GM12878 (cell line): ENCODE data around the gene CTRB1. TPM values are rescaled to one million over a fixed set of nuclear protein-coding genes. Genes with fewer than 3 reads are reported as not detected.

ENCODE experiments used
- ATAC-seq: fragments of 200-7000 bp; cut with Tn5 transposase; 3 replicates; pipeline ENCODE4 v1.9.1; 2020; ENCODE audit warnings: mild to moderate bottlenecking, moderate library complexity
- BruUV-seq: library from RNA; stranded (reverse); fragments of 400-500 nt; replicated peaks from 2 replicates; lab custom pipeline; 2021; lab: Mats Ljungman, UMichigan
- CTCF ChIA-PET: fragments of 300-600 bp; sonication (Branson Sonifier 250); formaldehyde crosslinking; extraction: SDS; loops from one replicate; lab custom pipeline; 2021; ENCODE audit warnings: inconsistent platforms; lab: Yijun Ruan, JAX
- POLR2A ChIA-PET: fragments of 350-600 bp; formaldehyde crosslinking; extraction: SDS; loops from one replicate; lab custom pipeline; 2021; ENCODE audit warnings: inconsistent platforms; lab: Charles Lee
- RAD21 ChIA-PET: fragments of 300-600 bp; sonication (Branson Sonifier 250); formaldehyde crosslinking; loops from one replicate; lab custom pipeline; 2023; ENCODE audit warnings: antibody characterized with exemption; ENCODE audit not compliant: unreplicated experiment; lab: Charles Lee
- SMC1A ChIA-PET: fragments of 300-600 bp; sonication (Branson Sonifier 250); formaldehyde crosslinking; loops from one replicate; lab custom pipeline; 2023; ENCODE audit not compliant: unreplicated experiment, uncharacterized antibody; lab: Charles Lee
- DNase-seq: peaks from one replicate; pipeline ENCODE4 v3.0.0-alpha.2; 2011; ENCODE audit warnings: low read depth, low spot score
- FAIRE-seq: peaks from 3 replicates; lab custom pipeline; 2011; peaks lifted over from hg19 to GRCh38; lab: Jason Lieb, UNC
- H2AFZ ChIP-seq: 2 replicates; pipeline ENCODE4 v1.6.0; 2011; ENCODE audit warnings: low read depth, low read length, control low read depth; ENCODE audit not compliant: control insufficient read depth
- H3K27ac ChIP-seq: 2 replicates; pipeline ENCODE4 v1.5.1; 2011; ENCODE audit warnings: control low read depth; ENCODE audit not compliant: control insufficient read depth, insufficient read depth
- H3K27me3 ChIP-seq, 2 experiments: replicated peaks in 1 of 2; 2 replicates each; pipeline versions ENCODE4 v1.6.0 to v1.6.1; 2011; ENCODE audit warnings: low read length in 1 of 2; ENCODE audit not compliant: control insufficient read depth in 2 of 2, insufficient read depth in 2 of 2
- H3K36me3 ChIP-seq, 2 experiments: 2 replicates each; pipeline ENCODE4 v1.5.1; 2011; ENCODE audit warnings: low read length in 1 of 2; ENCODE audit not compliant: control insufficient read depth in 2 of 2, insufficient read depth in 2 of 2
- H3K4me1 ChIP-seq: 2 replicates; pipeline ENCODE4 v1.6.1; 2011; ENCODE audit warnings: mild to moderate bottlenecking, low read length, moderate library complexity, mixed read lengths; ENCODE audit not compliant: control insufficient read depth, insufficient read depth
- H3K4me2 ChIP-seq: 2 replicates; pipeline ENCODE4 v1.6.0; 2011; ENCODE audit warnings: control low read depth; ENCODE audit not compliant: control insufficient read depth, insufficient read depth
- H3K4me3 ChIP-seq: fragments of 200-600 bp; sonication (generic); 2 replicates; pipeline ENCODE4 v1.5.1; 2016
- H3K79me2 ChIP-seq: 2 replicates; pipeline ENCODE4 v1.6.0; 2011; ENCODE audit warnings: low read length; ENCODE audit not compliant: control insufficient read depth, insufficient read depth
- H3K9ac ChIP-seq: 2 replicates; pipeline ENCODE4 v1.8.0; 2011; ENCODE audit warnings: low read length, control low read depth, mixed read lengths; ENCODE audit not compliant: control insufficient read depth, insufficient read depth
- H3K9me3 ChIP-seq: replicated peaks from 3 replicates; pipeline ENCODE4 v1.5.1; 2011; ENCODE audit warnings: mild to moderate bottlenecking, low read length; ENCODE audit not compliant: control insufficient read depth, insufficient read depth
- H4K20me1 ChIP-seq: 2 replicates; pipeline ENCODE4 v1.6.0; 2011; ENCODE audit not compliant: control insufficient read depth, insufficient read depth
- HSF1 ChIP-seq: fragments of 150-350 bp; IDR thresholded peaks from 2 replicates; pipeline ENCODE4 v1.6.1; 2014; ENCODE audit warnings: mild to moderate bottlenecking, low read depth, low read length
- JUND ChIP-seq: IDR thresholded peaks from 2 replicates; pipeline ENCODE4 v1.6.1; 2012; ENCODE audit warnings: low read depth, mild to moderate bottlenecking, low read length, improper control_type of control experiment, moderate library complexity
- MYB ChIP-seq: fragments of 150-350 bp; IDR thresholded peaks from 2 replicates; pipeline ENCODE4 v1.6.1; 2014; ENCODE audit warnings: mild to moderate bottlenecking, low read depth, low read length, borderline replicate concordance
- MYC ChIP-seq: IDR thresholded peaks from 2 replicates; pipeline ENCODE4 v1.6.1; 2011; ENCODE audit warnings: mild to moderate bottlenecking, low read length, moderate library complexity, inconsistent platforms; ENCODE audit not compliant: insufficient read depth, insufficient replicate concordance, insufficient read length, severe bottlenecking
- NFXL1 ChIP-seq: fragments of 450-650 bp; IDR thresholded peaks from 2 replicates; pipeline ENCODE4 v1.6.1; 2017; ENCODE audit warnings: antibody characterized with exemption, mild to moderate bottlenecking, borderline replicate concordance
- NFYB ChIP-seq: IDR thresholded peaks from 2 replicates; pipeline ENCODE4 v1.6.1; 2011; ENCODE audit warnings: low read depth, mild to moderate bottlenecking, low read length, improper control_type of control experiment, moderate library complexity; ENCODE audit not compliant: insufficient read depth
- PAX5 ChIP-seq: IDR thresholded peaks from 2 replicates; pipeline ENCODE4 v1.6.1; 2011; ENCODE audit warnings: low read depth, low read length, borderline replicate concordance
- PML ChIP-seq: IDR thresholded peaks from 2 replicates; pipeline ENCODE4 v1.6.1; 2012; ENCODE audit warnings: low read length, inconsistent platforms
- RAD21 ChIP-seq: IDR thresholded peaks from 2 replicates; pipeline ENCODE4 v1.6.1; 2011; ENCODE audit warnings: mild to moderate bottlenecking, low read depth, low read length, moderate library complexity; ENCODE audit not compliant: insufficient read depth
- SIX5 ChIP-seq: IDR thresholded peaks from 2 replicates; pipeline ENCODE4 v1.6.1; 2011; ENCODE audit warnings: mild to moderate bottlenecking, low read depth, low read length, moderate library complexity; ENCODE audit not compliant: severe bottlenecking
- SP1 ChIP-seq: IDR thresholded peaks from one replicate; pipeline ENCODE4 v1.6.1; 2011; ENCODE audit warnings: low read depth, low read length
- TCF7 ChIP-seq: IDR thresholded peaks from 2 replicates; pipeline ENCODE4 v1.6.1; 2014; ENCODE audit warnings: antibody characterized with exemption, borderline replicate concordance
- ZBED1 ChIP-seq: IDR thresholded peaks from 2 replicates; pipeline ENCODE4 v1.6.1; 2016; ENCODE audit warnings: borderline replicate concordance
- ZNF24 ChIP-seq: fragments of 450-650 bp; IDR thresholded peaks from 2 replicates; pipeline ENCODE4 v1.6.1; 2017; ENCODE audit warnings: antibody characterized with exemption, mild to moderate bottlenecking
- ZNF384 ChIP-seq: IDR thresholded peaks from 2 replicates; pipeline ENCODE4 v1.6.1; 2012; ENCODE audit warnings: low read depth, mild to moderate bottlenecking, low read length, improper control_type of control experiment, borderline replicate concordance
- ZNF592 ChIP-seq: fragments of 450-650 bp; IDR thresholded peaks from 2 replicates; pipeline ENCODE4 v1.6.1; 2017; ENCODE audit warnings: mild to moderate bottlenecking, moderate library complexity
- ZZZ3 ChIP-seq: IDR thresholded peaks from 2 replicates; pipeline ENCODE4 v1.6.1; 2011; ENCODE audit warnings: low read depth; ENCODE audit not compliant: control insufficient read depth, insufficient read length
- WGBS: methylation state at CpG from one replicate; pipeline ENCODE4 v1.1.6; 2016; ENCODE audit warnings: low lambda C conversion rate; ENCODE audit not compliant: insufficient replicate concordance, insufficient coverage; ENCODE audit errors: missing lambda C conversion rate; 5-methylcytosine and 5-hydroxymethylcytosine counted together
- in situ Hi-C: fragments of 300-500 bp; cut with MboI; formaldehyde crosslinking; loops from 9 replicates; pipeline ENCODE4 v1.14.3; 2018; ENCODE audit warnings: mixed read lengths
- intact Hi-C: fragments of 100-400 bp; cut with micrococcal nuclease; formaldehyde crosslinking; loops from one replicate; pipeline ENCODE4 v1.14.2; 2022; ENCODE audit not compliant: unreplicated experiment
- polyA plus RNA-seq, 11 experiments: library from polyadenylated mRNA; depleted of rRNA in 4 of 11; unstranded in 6 of 11; stranded (reverse) in 5 of 11; fragments of >200 nt; fragmentation: Nextera tagmentation in 4 of 11; fragmentation: Illumina TruSeq in 1 of 11; extraction: Ambion mirVana in 4 of 11; extraction: Trizol in 1 of 11; gene quantifications; 1 replicate in 1 of 11; 2 replicates in 10 of 11; pipeline versions ENCODE4 v1.2.1 to v1.2.3, GENCODE V29; 2011 to 2016; ENCODE audit warnings: inconsistent platforms in 2 of 11, missing spikeins in 2 of 11, low read depth in 1 of 11
- total RNA-seq, 4 experiments: library from RNA; depleted of rRNA in 3 of 4; stranded (reverse); fragments of >200 nt in 3 of 4; fragmentation: Illumina TruSeq in 1 of 4; extraction: Trizol in 1 of 4; gene quantifications; 2 replicates each; pipeline versions ENCODE4 v1.2.1 to v1.2.3, GENCODE V29; 2013 to 2021

The CTRB1 gene
- total and polyA plus RNA-seq, 10 of the 15 experiments (the other 5 are each of a cell fraction or from before 2014, with no cell fraction given): 0.28 to 4.4 TPM; not detected in 8

GRCh38 chr16:75244844-75245758, 26.3 kb downstream of the CTRB1 start:
- no peaks in the 10 kb centered on the region for H3K27me3 ChIP-seq
- peak overlapping the region; percentile 61 for H3K4me2 ChIP-seq
- H3K36me3 ChIP-seq: peaks cover 0 to 1% of the 10 kb centered on the region in 2 experiments; a peak in 1 of 4 replicates
- intact Hi-C loops: no loop called here
- H4K20me1 ChIP-seq: peaks cover 6% of the 10 kb centered on the region; the same call in 1 of the 2 replicates
- FAIRE-seq (peak; percentile 7), DNase-seq (no peak), ATAC-seq (peak; percentile 81)
- no peaks in the 10 kb centered on the region; the same call in 1 of the 2 replicates for H3K79me2 ChIP-seq
- ChIA-PET SMC1A (interaction anchor here (0.7 to 2.4 kb wide), 5 partner anchors 9 to 140 kb away, joined by 3 to 9 read pairs (median 4); no protein-coding TSS in a partner anchor), RAD21 (interaction anchor here (0.8 to 2.5 kb wide), 8 partner anchors 9 to 140 kb away, joined by 3 to 13 read pairs (median 4); no protein-coding TSS in a partner anchor), CTCF (interaction anchor here (1.0 to 1.6 kb wide), 4 partner anchors 11 to 136 kb away, joined by 4 to 6 read pairs (median 5); no protein-coding TSS in a partner anchor), POLR2A (interaction anchor here (0.5 to 1.5 kb wide), 4 partner anchors 37 to 273 kb away, joined by 3 to 13 read pairs (median 4); no protein-coding TSS in a partner anchor)
- 46% methylated on average over 25 of the region's 25 CpGs for WGBS
- in situ Hi-C loops: no loop called here
- BruUV-seq: no TSS peak
- H3K4me3 ChIP-seq: no peak overlapping the region
- peak overlapping the region; percentile 51; the same call in 1 of the 2 replicates for H3K27ac ChIP-seq
- H3K4me1 ChIP-seq: peaks cover 19% of the 10 kb centered on the region
- H3K9me3 ChIP-seq: no peaks in the 10 kb centered on the region
- no peak overlapping the region; the same call in 1 of the 2 replicates for H2AFZ ChIP-seq
- H3K9ac ChIP-seq: no peak overlapping the region; the same call in 1 of the 2 replicates
- TF ChIP-seq NFXL1 (no peak), RAD21 (no peak), TCF7 (no peak), ZNF592 (no peak), SP1 (no peak), PAX5 (no peak), ZNF384 (0 out of 2 replicates have a peak, but pooled peaks have one; percentile 9), JUND (no peak), SIX5 (no peak), HSF1 (no peak), ZNF24 (no peak), PML (no peak), ZZZ3 (no peak), NFYB (no peak), MYB (no peak), ZBED1 (no peak), MYC (no peak)
